Kidney (tissue), 14 donors: ENCODE measurements around the gene ERCC4. TPM values are rescaled to one million over a fixed set of nuclear protein-coding genes. Genes with fewer than 3 reads are reported as not detected.
"Not testable (repeated sequence)": the region's sequence is repeated elsewhere in the genome, so short reads cannot be mapped to it uniquely, and the experiment has no call there.

ENCODE experiments used
- DNase-seq, 5 donors: peaks; one replicate each; pipeline ENCODE4 v3.0.0-alpha.2; 2013 to 2020
- FAIRE-seq: peaks from 2 replicates; lab custom pipeline; 2012; peaks lifted over from hg19 to GRCh38; lab: Jason Lieb, UNC
- H3K27ac ChIP-seq, 2 donors: one replicate each; pipeline ENCODE4 v1.7.0; 2013; ENCODE audit warnings: low read depth in 2 of 2, low read length in 2 of 2, inconsistent platforms in 1 of 2
- H3K27me3 ChIP-seq: one replicate; pipeline ENCODE4 v1.7.1; 2013; ENCODE audit warnings: low read length, inconsistent platforms; ENCODE audit not compliant: control insufficient read depth, insufficient read depth
- H3K36me3 ChIP-seq, 3 donors: one replicate each; pipeline versions ENCODE4 v1.7.0 to v1.7.1; 2013; ENCODE audit warnings: low read length in 3 of 3, control low read depth in 1 of 3, inconsistent platforms in 1 of 3; ENCODE audit not compliant: insufficient read depth in 3 of 3, control insufficient read depth in 2 of 3
- H3K4me1 ChIP-seq, 3 donors: one replicate each; pipeline versions ENCODE4 v1.7.0 to v1.7.1; 2013; ENCODE audit warnings: low read length in 3 of 3, inconsistent platforms in 1 of 3, low read depth in 1 of 3; ENCODE audit not compliant: control insufficient read depth in 2 of 3, insufficient read depth in 2 of 3
- H3K4me3 ChIP-seq, 3 donors: one replicate each; pipeline versions ENCODE4 v1.7.0 to v1.8.1; 2013; ENCODE audit warnings: low read length in 3 of 3, control low read depth in 1 of 3, inconsistent platforms in 1 of 3
- H3K9ac ChIP-seq, 3 donors: one replicate each; pipeline versions ENCODE4 v1.7.0 to v1.7.1; 2013; ENCODE audit warnings: low read length in 3 of 3, control low read depth in 1 of 3, inconsistent platforms in 1 of 3
- H3K9me3 ChIP-seq, 3 donors: one replicate each; pipeline versions ENCODE4 v1.7.0 to v1.7.1; 2013; ENCODE audit warnings: low read length in 3 of 3, control low read depth in 1 of 3, inconsistent platforms in 1 of 3; ENCODE audit not compliant: control insufficient read depth in 2 of 3, insufficient read depth in 1 of 3
- intact Hi-C: fragments of 100-400 bp; cut with DNase I; formaldehyde crosslinking; loops from one replicate; pipeline ENCODE4 v1.11.1; 2022
- polyA plus RNA-seq: library from polyadenylated mRNA; stranded (reverse); fragments of 350-450 nt; fragmentation: Illumina TruSeq; extraction: RNeasy Lipid Tissue Mini Kit (QIAGEN cat#74804); gene quantifications from one replicate; pipeline ENCODE4 v1.2.3, GENCODE V29; 2014; ENCODE audit warnings: low read depth, low replicate concordance; ENCODE audit not compliant: insufficient read depth
- total RNA-seq: library from RNA; stranded (reverse); fragmentation: NEBNext Ultra II Directional; extraction: Animal tissue kit (Norgen Biotek cat#: 25700); gene quantifications from one replicate; pipeline ENCODE4 v1.2.1, GENCODE V29; 2021
- TF ChIP-seq, protein P1 (sequence below): IDR thresholded peaks from 3 replicates; pipeline ENCODE4 v1.5.1; 2012; ENCODE audit warnings: mild to moderate bottlenecking, moderate library complexity, borderline replicate concordance; ENCODE audit not compliant: insufficient read depth; ENCODE audit errors: extremely low read depth
- donor health status: control.
- donor health status: control.
- donor health status: control.
- donor health status: control.
- donor health status: control.
- donor health status: DM: yes; HTN: yes; CAD: no.
- donor health status: Normal renal cell carcinoma (clear cell type).

Gene ERCC4
- total and polyA plus RNA-seq, 2 donors from 2014 or later = 2.0 to 10.5 TPM

- peak in 2 of 5 donors; percentile 14 to 45 for DNase-seq
- intact Hi-C loops, H3K9ac ChIP-seq, H3K4me1 ChIP-seq, H3K4me3 ChIP-seq, H3K27me3 ChIP-seq, H3K9me3 ChIP-seq, H3K36me3 ChIP-seq, H3K27ac ChIP-seq, FAIRE-seq: not testable (repeated sequence)
- TF ChIP-seq, protein P1, sequence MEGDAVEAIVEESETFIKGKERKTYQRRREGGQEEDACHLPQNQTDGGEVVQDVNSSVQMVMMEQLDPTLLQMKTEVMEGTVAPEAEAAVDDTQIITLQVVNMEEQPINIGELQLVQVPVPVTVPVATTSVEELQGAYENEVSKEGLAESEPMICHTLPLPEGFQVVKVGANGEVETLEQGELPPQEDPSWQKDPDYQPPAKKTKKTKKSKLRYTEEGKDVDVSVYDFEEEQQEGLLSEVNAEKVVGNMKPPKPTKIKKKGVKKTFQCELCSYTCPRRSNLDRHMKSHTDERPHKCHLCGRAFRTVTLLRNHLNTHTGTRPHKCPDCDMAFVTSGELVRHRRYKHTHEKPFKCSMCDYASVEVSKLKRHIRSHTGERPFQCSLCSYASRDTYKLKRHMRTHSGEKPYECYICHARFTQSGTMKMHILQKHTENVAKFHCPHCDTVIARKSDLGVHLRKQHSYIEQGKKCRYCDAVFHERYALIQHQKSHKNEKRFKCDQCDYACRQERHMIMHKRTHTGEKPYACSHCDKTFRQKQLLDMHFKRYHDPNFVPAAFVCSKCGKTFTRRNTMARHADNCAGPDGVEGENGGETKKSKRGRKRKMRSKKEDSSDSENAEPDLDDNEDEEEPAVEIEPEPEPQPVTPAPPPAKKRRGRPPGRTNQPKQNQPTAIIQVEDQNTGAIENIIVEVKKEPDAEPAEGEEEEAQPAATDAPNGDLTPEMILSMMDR = peak; percentile 32
These were observed 15.1 kb upstream of the ERCC4 start for GRCh38 chr16:13904822-13905221.

GRCh38 chr16:13906168-13907089 is 13.5 kb upstream of the ERCC4 start:
- Histone ChIP-seq H3K9ac (no peak overlapping the region), H3K27me3 (no peaks in the 10 kb centered on the region), H3K9me3 (no peaks in the 10 kb centered on the region), H3K27ac (no peak overlapping the region), H3K4me3 (no peak overlapping the region), H3K4me1 (no peaks in the 10 kb centered on the region), H3K36me3 (no peaks in the 10 kb centered on the region)
- TF ChIP-seq, protein P1 = no peak
- DNase-seq (no peak), FAIRE-seq (no peak)
- intact Hi-C loops = no loop called here

DNA sequence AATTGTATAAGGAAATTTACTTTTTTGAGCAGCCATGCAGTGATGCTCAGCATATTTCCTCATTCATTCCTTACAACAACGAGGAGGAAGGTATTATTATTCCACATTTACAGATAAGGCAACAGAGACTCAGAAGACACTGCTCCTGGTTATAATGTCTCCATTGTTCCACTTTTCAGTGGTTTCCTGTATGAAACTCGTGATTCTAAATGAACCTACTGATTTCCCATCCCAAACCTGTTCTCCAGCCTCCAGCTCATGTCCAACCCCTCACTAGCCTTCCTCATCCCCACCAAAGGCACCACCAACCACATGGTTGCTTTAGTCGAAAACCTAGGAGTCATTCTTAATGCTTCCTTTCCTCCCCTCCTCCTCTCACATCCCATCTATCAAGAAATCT is 12.5 kb upstream of the ERCC4 start:
- TF ChIP-seq, protein P1 = no peak
- intact Hi-C loops = no loop called here

More for the DNA sequence above, 12.5 kb upstream of the ERCC4 start:
- DNase-seq (no peak), FAIRE-seq (no peak)
- no peak overlapping the region for H3K27ac ChIP-seq
- H3K9ac ChIP-seq = no peak overlapping the region
- no peaks in the 10 kb centered on the region for H3K27me3 ChIP-seq
- H3K4me3 ChIP-seq = no peak overlapping the region
- no peaks in the 10 kb centered on the region for H3K36me3 ChIP-seq
- no peaks in the 10 kb centered on the region for H3K9me3 ChIP-seq
- H3K4me1 ChIP-seq = no peaks in the 10 kb centered on the region
